GM18526 (cell line): ENCODE measurements around the gene OAS3.

Source experiments
- POLR2A ChIP-seq: IDR thresholded peaks from 3 replicates; pipeline ENCODE4 v1.6.1; 2011; ENCODE audit not compliant: insufficient read length; ENCODE audit errors: extremely low read depth

Gene OAS3, protein sequence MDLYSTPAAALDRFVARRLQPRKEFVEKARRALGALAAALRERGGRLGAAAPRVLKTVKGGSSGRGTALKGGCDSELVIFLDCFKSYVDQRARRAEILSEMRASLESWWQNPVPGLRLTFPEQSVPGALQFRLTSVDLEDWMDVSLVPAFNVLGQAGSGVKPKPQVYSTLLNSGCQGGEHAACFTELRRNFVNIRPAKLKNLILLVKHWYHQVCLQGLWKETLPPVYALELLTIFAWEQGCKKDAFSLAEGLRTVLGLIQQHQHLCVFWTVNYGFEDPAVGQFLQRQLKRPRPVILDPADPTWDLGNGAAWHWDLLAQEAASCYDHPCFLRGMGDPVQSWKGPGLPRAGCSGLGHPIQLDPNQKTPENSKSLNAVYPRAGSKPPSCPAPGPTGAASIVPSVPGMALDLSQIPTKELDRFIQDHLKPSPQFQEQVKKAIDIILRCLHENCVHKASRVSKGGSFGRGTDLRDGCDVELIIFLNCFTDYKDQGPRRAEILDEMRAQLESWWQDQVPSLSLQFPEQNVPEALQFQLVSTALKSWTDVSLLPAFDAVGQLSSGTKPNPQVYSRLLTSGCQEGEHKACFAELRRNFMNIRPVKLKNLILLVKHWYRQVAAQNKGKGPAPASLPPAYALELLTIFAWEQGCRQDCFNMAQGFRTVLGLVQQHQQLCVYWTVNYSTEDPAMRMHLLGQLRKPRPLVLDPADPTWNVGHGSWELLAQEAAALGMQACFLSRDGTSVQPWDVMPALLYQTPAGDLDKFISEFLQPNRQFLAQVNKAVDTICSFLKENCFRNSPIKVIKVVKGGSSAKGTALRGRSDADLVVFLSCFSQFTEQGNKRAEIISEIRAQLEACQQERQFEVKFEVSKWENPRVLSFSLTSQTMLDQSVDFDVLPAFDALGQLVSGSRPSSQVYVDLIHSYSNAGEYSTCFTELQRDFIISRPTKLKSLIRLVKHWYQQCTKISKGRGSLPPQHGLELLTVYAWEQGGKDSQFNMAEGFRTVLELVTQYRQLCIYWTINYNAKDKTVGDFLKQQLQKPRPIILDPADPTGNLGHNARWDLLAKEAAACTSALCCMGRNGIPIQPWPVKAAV

DNA sequence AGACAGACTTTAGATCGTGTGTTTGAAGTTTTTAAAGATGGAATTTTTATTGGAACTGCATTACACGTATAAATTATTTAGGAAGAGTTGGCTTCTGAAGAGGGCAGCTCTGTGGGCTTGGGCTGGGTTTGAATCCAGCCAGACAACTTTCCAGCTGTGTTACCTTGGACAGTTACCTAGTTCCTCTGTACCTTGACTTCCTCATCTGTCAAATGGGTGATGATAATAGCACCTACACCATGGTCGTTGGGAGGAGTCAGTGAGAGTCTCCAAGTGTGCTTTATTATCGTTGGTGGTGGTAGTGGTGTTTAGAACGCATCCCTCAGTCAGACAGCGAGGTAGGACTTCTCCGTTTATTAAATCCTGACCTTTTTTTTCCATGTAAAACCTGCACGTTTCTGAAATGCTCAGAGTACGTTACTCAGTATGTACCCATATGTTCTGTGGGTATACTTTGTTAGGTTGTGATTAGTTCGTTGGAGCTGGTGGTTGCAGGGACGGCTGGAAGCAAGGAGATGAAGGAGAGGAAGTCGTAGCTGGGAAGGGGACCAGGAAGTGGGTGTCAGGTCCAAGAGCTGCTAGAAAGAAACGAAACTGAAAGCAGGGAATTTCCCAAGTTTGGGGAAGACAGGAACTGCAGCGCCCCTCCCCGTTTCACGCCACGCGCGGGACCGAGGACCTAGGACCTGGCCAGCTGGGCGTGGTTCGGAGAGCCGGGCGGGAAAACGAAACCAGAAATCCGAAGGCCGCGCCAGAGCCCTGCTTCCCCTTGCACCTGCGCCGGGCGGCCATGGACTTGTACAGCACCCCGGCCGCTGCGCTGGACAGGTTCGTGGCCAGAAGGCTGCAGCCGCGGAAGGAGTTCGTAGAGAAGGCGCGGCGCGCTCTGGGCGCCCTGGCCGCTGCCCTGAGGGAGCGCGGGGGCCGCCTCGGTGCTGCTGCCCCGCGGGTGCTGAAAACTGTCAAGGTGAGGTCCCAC, at the start of gene OAS3:
Gene OAS3 (plus strand): TSS at position 734 of the 979 bp plus-strand sequence. CDS start 57 bp downstream, at position 791.
- TF ChIP-seq POLR2A = peak; percentile 47

DNA sequence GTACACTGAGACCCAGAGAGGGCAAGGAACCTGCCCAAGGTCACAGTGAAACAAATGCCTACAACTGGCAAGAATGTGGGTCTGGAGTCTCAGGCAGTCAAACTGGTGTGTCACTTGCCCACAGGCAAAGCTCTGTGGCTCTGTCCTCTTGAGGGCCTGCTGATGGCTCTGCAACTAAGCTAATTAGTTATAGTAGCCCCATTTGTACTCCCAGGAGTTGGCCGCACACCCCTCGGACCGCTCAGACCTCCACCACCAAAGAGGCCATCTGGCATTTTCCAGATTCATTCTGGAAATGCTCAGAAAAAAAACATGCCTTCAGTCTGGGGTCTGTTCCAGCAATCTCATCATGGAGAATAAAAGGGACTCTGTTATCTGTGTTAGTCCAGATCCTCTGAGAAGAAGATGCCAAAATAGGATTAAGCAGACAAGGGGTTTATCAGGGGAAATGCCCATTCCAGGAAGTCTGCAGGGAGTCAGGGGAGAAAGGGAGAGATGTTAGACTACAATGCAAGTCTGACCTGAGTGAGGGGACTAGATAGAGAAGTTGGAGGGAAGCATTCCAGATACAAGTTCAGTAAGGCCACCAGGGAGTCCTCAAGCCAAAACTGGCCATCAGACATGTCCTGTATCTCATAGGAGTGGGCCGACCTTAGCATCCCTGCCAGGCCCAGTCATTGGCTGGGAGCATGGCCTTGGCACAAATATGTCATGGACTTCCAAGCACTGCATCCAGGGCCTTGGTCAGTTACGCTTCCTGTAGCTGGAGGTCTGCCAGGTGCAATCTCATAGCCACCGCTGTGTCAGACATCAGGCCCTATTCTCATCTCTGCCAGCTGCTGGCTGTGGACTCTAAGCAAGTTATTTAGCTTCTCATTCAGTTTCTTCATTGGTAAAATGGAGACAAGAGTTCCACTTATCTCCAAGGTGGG, 46.9 kb upstream of the OAS3 start:
- no peak for TF ChIP-seq POLR2A

DNA sequence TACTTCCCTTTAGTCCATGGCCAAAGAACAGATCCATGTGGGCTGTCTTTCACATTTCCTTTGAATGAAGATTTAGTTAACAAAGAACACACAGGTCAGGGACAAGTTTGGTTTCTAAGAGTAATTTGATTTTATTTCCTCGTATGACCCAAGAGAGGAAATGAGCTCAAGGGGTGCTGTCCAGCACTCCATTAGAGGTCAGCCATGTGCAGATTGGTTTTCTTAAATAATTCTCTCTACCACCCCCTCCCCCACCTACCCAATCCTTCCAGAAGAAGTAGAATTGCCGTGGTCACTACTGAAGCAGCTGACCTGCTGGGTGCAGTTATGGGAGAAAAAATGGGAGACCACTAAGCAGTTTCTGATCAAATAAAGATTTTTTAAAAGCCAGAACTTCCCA, 45.4 kb upstream of the OAS3 start:
- no peak for TF ChIP-seq POLR2A

DNA sequence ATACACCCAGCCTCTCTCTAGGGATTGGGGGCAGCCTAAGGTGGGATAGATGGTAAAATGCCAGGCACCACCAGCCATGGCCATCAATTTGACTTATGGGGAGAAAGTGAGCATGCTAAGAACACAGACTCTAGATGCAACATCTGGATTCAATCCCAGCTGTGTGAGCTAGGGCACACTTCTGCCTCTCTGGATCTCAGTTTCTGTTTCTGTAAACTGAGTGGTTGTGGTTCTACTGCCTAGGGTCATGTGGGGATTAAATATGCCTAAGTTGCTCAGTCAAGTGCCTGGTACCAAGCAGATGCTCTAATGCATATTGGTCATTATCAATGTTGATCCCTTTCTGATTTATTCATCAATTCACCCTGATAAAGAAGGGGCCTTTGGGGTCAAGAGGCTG, 44.1 kb upstream of the OAS3 start:
- TF ChIP-seq POLR2A = no peak

DNA sequence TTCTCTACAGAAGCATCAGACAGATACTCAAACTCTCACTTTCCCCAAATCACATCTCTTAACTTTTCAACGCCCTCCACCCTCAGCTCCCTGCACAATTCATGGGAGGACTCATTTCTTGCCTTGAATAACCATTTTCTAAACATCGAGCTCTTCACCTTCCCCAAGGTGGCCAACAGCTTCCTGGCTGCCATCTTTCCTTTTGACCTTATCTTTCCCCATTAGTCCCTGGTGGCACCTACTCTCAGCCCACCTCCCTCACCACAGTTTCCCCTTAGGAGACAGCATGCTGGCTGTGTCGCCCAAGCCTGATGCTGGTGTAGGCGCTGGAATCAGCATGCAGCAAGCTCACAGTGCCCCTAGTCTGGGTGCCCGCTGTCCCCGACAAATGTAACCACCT, 39.9 kb upstream of the OAS3 start:
- TF ChIP-seq POLR2A = no peak

DNA sequence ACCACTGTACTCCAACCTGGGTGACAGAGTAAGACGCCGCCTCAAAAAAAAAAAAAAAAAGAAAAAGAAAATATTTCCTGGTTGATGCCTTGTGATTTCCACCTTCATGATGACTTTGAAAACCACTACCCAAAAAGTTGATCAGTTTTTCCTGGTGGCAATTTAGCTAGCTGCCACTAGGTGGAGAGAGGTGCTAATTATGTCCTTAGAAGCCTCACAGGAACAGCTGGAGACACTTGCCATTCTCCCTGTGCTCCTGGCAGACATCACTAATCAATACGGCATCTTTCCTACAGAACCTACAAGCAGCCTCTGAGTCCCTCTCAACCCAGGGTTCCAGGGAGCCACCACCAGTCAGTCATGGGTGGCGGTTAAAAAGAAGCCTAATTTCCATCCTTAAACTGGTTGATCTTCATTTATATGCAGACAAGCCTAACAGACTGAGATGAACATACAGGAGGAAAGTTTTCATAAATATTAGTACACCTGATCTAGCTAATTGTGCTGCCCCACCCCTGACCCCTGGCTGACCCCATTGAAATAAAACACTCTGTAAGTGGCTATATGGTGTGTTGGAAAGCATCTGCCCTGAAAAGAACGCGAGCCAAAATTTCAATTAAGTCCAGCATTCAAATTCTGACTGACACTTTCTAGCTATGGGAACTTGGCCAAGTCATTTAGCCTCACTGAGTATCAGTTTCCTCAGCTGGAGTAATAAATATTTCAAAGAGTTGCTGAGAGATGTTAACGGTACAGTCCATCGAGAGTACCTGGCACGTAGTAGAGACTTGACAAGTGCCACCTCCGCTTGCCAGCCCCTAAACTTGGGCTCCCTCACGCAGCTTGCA, 37.8 kb upstream of the OAS3 start:
- no peak for TF ChIP-seq POLR2A

DNA sequence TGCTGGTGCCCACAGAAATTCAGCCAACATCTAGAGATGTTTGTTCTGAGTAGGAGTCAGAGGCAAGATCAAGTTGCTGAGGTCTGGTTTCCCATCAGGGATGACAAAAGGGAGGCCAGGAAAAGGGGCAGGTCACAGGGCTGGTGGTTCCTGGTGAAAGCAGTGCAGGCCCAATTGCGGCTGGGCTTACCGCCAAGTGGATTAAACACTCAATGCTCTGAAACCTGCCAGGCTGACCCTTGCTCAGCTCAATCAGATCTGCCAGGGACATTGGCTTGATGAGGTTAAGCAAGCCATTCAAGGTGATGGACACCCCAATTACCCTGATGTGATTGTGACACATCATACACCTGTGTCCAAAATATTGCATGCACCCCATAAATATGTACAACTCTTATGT, 37.0 kb upstream of the OAS3 start:
- TF ChIP-seq POLR2A = no peak

DNA sequence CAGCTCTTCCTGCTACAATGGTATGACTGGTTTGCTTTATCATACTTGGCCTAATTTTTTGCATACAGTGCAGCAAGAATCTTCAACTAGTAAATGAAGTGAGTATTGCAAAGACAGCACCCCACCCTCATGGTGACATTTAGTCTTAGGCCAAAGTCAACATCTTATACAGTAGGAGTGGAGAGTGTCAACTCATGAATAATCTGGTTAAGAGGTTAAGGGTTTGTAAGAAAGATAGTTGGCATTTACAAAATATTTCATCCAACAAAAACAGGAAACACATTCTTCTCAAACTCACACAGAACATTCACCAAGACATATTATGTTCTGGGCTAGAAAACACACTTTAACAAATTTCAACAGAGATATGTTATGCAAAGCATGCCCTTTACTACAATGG, 33.7 kb upstream of the OAS3 start:
- no peak for TF ChIP-seq POLR2A

DNA sequence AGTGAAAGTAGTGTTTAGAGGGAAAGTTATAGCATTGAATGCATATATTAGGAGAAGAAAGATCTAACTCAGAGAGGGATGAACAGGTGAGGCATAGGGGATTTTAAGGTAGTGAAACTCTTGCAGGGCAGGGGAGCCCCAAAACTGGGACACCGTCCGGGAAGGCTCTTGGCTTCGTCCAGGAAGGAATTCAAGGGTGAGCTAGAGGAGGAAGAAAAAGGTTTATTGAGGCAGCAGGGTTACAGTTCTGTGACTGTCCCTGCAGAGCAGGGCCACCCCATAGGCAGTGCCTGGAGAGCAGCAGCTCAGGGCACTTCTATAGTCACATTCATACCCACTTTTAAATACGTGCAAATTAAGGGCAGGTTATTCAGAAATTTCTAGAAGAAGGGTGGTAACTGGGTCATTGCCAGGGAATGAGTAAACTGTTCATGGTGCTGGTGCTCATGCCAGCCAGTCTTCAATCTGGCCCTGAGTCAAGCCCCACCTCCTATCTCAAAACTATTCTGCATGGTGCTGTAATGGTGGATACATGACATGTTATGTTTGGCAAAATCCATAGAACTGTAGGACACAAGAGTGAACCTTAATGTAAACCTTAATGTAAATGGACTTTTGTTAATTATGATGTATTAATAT, 32.7 kb upstream of the OAS3 start:
- no peak for TF ChIP-seq POLR2A

DNA sequence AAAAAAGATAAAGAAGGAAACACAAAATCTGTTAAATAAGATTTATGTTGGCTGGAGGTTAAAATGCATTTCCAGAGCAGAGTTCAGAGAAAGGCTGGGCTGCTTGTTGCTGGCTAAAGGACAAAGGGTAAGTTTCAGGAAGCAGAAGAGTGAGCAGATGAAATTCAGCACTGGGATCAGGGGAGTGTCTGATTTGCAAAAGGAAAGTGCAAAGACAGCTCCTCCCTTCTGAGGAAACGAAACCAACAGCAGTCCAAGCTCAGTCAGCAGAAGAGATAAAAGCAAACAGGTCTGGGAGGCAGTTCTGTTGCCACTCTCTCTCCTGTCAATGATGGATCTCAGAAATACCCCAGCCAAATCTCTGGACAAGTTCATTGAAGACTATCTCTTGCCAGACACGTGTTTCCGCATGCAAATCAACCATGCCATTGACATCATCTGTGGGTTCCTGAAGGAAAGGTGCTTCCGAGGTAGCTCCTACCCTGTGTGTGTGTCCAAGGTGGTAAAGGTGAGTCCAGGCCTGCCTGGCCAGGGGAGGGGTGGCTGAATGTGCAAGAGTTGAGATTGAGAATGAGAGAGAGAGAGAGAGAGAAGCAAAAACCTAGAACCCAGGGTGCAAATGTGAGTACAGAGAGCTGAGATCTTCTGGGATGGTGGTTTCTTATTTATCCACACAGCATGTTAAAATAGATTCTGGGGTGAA, 31.4 kb upstream of the OAS3 start, which contains the start of gene OAS1:
Gene OAS1 (plus strand): TSS at position 251 of the 703 bp plus-strand sequence. CDS start 78 bp downstream, at position 329.
- peak; percentile 74 for TF ChIP-seq POLR2A

DNA sequence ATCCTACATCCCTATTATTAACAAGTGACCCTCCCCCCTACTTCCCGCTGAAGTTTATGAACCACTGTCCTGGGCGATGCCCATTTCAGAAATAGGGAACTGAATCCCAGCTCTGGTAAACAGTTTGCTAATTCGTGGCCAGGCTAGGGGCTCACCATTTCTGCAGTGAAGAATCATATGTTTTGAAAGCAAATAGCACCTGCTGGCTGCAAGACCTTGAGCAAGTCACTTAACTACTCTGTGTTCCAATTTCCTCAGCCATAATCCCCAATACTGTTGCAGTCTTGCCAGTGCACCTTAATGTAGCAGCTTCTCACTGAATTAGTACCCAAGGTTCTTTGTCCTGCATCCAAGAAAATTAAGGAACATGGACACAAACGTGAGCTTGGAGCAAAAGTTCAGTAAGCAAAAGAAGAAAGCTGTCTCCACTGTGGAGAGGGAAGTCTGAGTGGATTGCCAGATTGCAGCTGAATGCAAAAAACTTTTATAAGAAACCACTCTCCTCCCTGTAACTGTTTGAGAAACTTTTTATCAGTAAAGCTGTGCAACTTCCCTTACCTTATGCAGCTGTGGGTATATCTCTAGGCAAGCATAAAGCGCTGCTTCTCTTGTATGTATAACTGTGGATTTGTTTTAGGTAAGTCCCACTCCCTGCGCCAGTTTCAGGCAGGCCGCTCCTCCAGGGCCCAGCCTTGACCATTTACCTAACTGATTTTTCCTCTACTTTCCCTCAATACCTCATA, 30.7 kb upstream of the OAS3 start:
- TF ChIP-seq POLR2A = no peak
